Cardiac fibroblast (primary cell): Measurements from ENCODE around the gene HDAC4.

Experiments used
- DNase-seq, 2 donors: peaks; one replicate each; pipeline versions ENCODE4 v3.0.0 to v3.0.0-alpha.2; 2010; ENCODE audit warnings: low read depth in 2 of 2
- H3K4me3 ChIP-seq, 2 donors: replicated peaks in 1 of 2; 1 replicate in 1 of 2; 2 replicates in 1 of 2; pipeline ENCODE4 v1.5.1; 2011; ENCODE audit warnings: low read depth in 2 of 2, low read length in 2 of 2, mild to moderate bottlenecking in 2 of 2, moderate library complexity in 1 of 2
- CTCF ChIP-seq: IDR thresholded peaks from one replicate; pipeline ENCODE4 v1.5.1; 2011; ENCODE audit warnings: low read depth, mild to moderate bottlenecking, low read length, inconsistent platforms

The HDAC4 gene

GRCh38 chr2:239318790-239319661 lies 81.8 kb downstream of the HDAC4 start:
- DNase-seq, result peak; percentile 50 to 71
- peak overlapping the region; percentile 24 to 32 for H3K4me3 ChIP-seq
- TF ChIP-seq CTCF, result no peak

GRCh38 chr2:239318151-239318611 lies 82.6 kb downstream of the HDAC4 start:
- H3K4me3 ChIP-seq, result no peak overlapping the region
- no peak for TF ChIP-seq CTCF
- peak in 1 of 2 donors; percentile 20 for DNase-seq

- peak; percentile 51 to 80 for DNase-seq
- TF ChIP-seq CTCF, result no peak
- no peak overlapping the region for H3K4me3 ChIP-seq
Observed at GRCh38 chr2:239316562-239317465, 84.0 kb downstream of the HDAC4 start.

GRCh38 chr2:239315308-239315707 lies 85.5 kb downstream of the HDAC4 start:
- no peak overlapping the region for H3K4me3 ChIP-seq
- no peak for TF ChIP-seq CTCF

GRCh38 chr2:239313776-239314175 lies 87.0 kb downstream of the HDAC4 start:
- H3K4me3 ChIP-seq, result no peak overlapping the region
- DNase-seq, result no peak
- no peak for TF ChIP-seq CTCF

More at GRCh38 chr2:239315308-239315707, 85.5 kb downstream of the HDAC4 start:
- DNase-seq, result no peak

GRCh38 chr2:239312741-239313667 lies 87.8 kb downstream of the HDAC4 start:
- no peak overlapping the region for H3K4me3 ChIP-seq
- no peak for DNase-seq
- TF ChIP-seq CTCF, result no peak
